GM19351 (cell line): ENCODE results near the gene GABBR2.
"Not testable (repeated sequence)": the region's sequence is repeated elsewhere in the genome, so short reads cannot be mapped to it uniquely, and the experiment has no call there.

Experiments used
- ATAC-seq: cut with Tn5 transposase; IDR thresholded peaks from one replicate; pipeline ENCODE4 v1.9.1; 2021; ENCODE audit warnings: mild to moderate bottlenecking, moderate library complexity; ENCODE audit not compliant: unreplicated experiment

GABBR2 gene

GRCh38 chr9:98494852-98495251 is 213.9 kb downstream of the GABBR2 start:
- ATAC-seq: no peak

GRCh38 chr9:98491828-98492227 is 216.9 kb downstream of the GABBR2 start:
- no peak for ATAC-seq

GRCh38 chr9:98491231-98491651 is 217.5 kb downstream of the GABBR2 start:
- ATAC-seq: no peak

- ATAC-seq: no peak
Measured at GRCh38 chr9:98488571-98489312, 220.0 kb downstream of the GABBR2 start.

GRCh38 chr9:98485706-98486105 is 223.0 kb downstream of the GABBR2 start:
- ATAC-seq: no peak

GRCh38 chr9:98484162-98484561 is 224.6 kb downstream of the GABBR2 start:
- no peak for ATAC-seq

GRCh38 chr9:98482226-98482625 is 226.5 kb downstream of the GABBR2 start:
- no peak for ATAC-seq

GRCh38 chr9:98481676-98482075 is 227.1 kb downstream of the GABBR2 start:
- ATAC-seq: no peak

- ATAC-seq: no peak
Measured at GRCh38 chr9:98479967-98480847, 228.5 kb downstream of the GABBR2 start.

GRCh38 chr9:98479449-98479848 is 229.3 kb downstream of the GABBR2 start:
- ATAC-seq: no peak

GRCh38 chr9:98477884-98478283 is 230.9 kb downstream of the GABBR2 start:
- no peak for ATAC-seq

- no peak for ATAC-seq
Measured at GRCh38 chr9:98472216-98472615, 236.5 kb downstream of the GABBR2 start.

- no peak for ATAC-seq
Measured at GRCh38 chr9:98471185-98471584, 237.6 kb downstream of the GABBR2 start.

GRCh38 chr9:98468567-98469239 is 240.0 kb downstream of the GABBR2 start:
- ATAC-seq: no peak

- ATAC-seq: no peak
Measured at GRCh38 chr9:98465799-98466198, 242.9 kb downstream of the GABBR2 start.

- not testable (repeated sequence) for ATAC-seq
Measured at GRCh38 chr9:98464156-98464690, 244.5 kb downstream of the GABBR2 start.

- ATAC-seq: no peak
Measured at GRCh38 chr9:98462310-98462709, 246.4 kb downstream of the GABBR2 start.

GRCh38 chr9:98460704-98461103 is 248.0 kb downstream of the GABBR2 start:
- ATAC-seq: no peak

- no peak for ATAC-seq
Measured at GRCh38 chr9:98457726-98458370, 250.9 kb downstream of the GABBR2 start.

GRCh38 chr9:98456156-98456613 is 252.6 kb downstream of the GABBR2 start:
- no peak for ATAC-seq
